CD4-positive, alpha-beta memory T cell (primary cell): ENCODE results near the gene EDN2. TPM values are rescaled to one million over a fixed set of nuclear protein-coding genes. Genes with fewer than 3 reads are reported as not detected.

Experiments
- CTCF ChIA-PET: fragments of 350-600 bp; sonication (Branson Sonifier 250); formaldehyde crosslinking; loops from one replicate; lab custom pipeline; 2021; ENCODE audit warnings: inconsistent platforms; ENCODE audit not compliant: partially characterized antibody; lab: Charles Lee
- POLR2A ChIA-PET: fragments of 350-600 bp; sonication (Branson Sonifier 250); formaldehyde crosslinking; loops from one replicate; lab custom pipeline; 2021; ENCODE audit not compliant: partially characterized antibody; lab: Charles Lee
- DNase-seq, 5 donors: peaks; one replicate each; pipeline versions ENCODE4 v3.0.0 to v3.0.0-alpha.2; 2020 to 2022; ENCODE audit warnings: mixed read lengths in 1 of 5
- H3K27ac ChIP-seq: one replicate; pipeline ENCODE4 v1.7.0; 2013; ENCODE audit warnings: low read depth, low read length
- H3K27me3 ChIP-seq: 2 replicates; pipeline ENCODE4 v1.7.0; 2013; ENCODE audit warnings: mild to moderate bottlenecking, low read length, moderate library complexity; ENCODE audit not compliant: insufficient read depth
- H3K36me3 ChIP-seq: 2 replicates; pipeline ENCODE4 v1.7.0; 2013; ENCODE audit warnings: mild to moderate bottlenecking, low read length, moderate library complexity; ENCODE audit not compliant: insufficient read depth
- H3K4me1 ChIP-seq: 2 replicates; pipeline ENCODE4 v1.7.0; 2013; ENCODE audit warnings: mild to moderate bottlenecking, low read length, moderate library complexity; ENCODE audit not compliant: insufficient read depth
- H3K4me3 ChIP-seq, 2 donors: one replicate each; pipeline ENCODE4 v1.7.0; 2013; ENCODE audit warnings: low read length in 2 of 2, mild to moderate bottlenecking in 1 of 2
- H3K9me3 ChIP-seq, 2 donors: one replicate each; pipeline ENCODE4 v1.7.0; 2013; ENCODE audit warnings: low read length in 2 of 2, control low read depth in 1 of 2; ENCODE audit not compliant: control insufficient read depth in 1 of 2
- H3K27ac Mint-ChIP-seq, 7 donors: one replicate each; pipeline ENCODE4 v1.8.0; 2020 to 2021; ENCODE audit warnings: mixed read lengths in 7 of 7, mild to moderate bottlenecking in 6 of 7, inconsistent platforms in 3 of 7, moderate library complexity in 3 of 7
- H3K27me3 Mint-ChIP-seq, 2 donors: one replicate each; pipeline ENCODE4 v1.8.0; 2020 to 2021; ENCODE audit warnings: mixed read lengths in 2 of 2
- H3K36me3 Mint-ChIP-seq, 2 donors: one replicate each; pipeline ENCODE4 v1.8.0; 2020 to 2021; ENCODE audit warnings: mixed read lengths in 2 of 2, inconsistent platforms in 1 of 2, mild to moderate bottlenecking in 1 of 2
- H3K4me1 Mint-ChIP-seq, 4 donors: one replicate each; pipeline ENCODE4 v1.8.0; 2020 to 2021; ENCODE audit warnings: mixed read lengths in 4 of 4, mild to moderate bottlenecking in 1 of 4
- H3K4me3 Mint-ChIP-seq, 8 donors: one replicate each; pipeline ENCODE4 v1.8.0; 2020 to 2021; ENCODE audit warnings: mixed read lengths in 8 of 8, mild to moderate bottlenecking in 7 of 8, moderate library complexity in 6 of 8, inconsistent platforms in 3 of 8
- H3K9me3 Mint-ChIP-seq, 8 donors: one replicate each; pipeline ENCODE4 v1.8.0; 2020 to 2021; ENCODE audit warnings: mixed read lengths in 8 of 8, mild to moderate bottlenecking in 5 of 8, inconsistent platforms in 3 of 8, moderate library complexity in 1 of 8
- intact Hi-C: fragments of 100-400 bp; cut with micrococcal nuclease; formaldehyde crosslinking; loops from one replicate; pipeline ENCODE4 v1.15.1; 2023
- polyA plus RNA-seq, 2 donors: library from polyadenylated mRNA; unstranded; fragments of 300-500 nt; fragmentation: Illumina TruSeq; gene quantifications; one replicate each; pipeline ENCODE4 v1.2.3, GENCODE V29; 2021
- total RNA-seq, 2 experiments: library from RNA; stranded (reverse); gene quantifications; one replicate each; pipeline ENCODE4 v1.2.3, GENCODE V29; 2021

EDN2 gene
- total and polyA plus RNA-seq, 4 experiments from 2014 or later, result not detected

- H3K9me3 Mint-ChIP-seq, result no peaks in the 10 kb centered on the region
- Histone ChIP-seq H3K36me3 (no peaks in the 10 kb centered on the region), H3K27ac (no peak overlapping the region), H3K9me3 (no peaks in the 10 kb centered on the region), H3K4me1 (no peaks in the 10 kb centered on the region), H3K27me3 (peaks cover 5% of the 10 kb centered on the region), H3K4me3 (no peak overlapping the region)
- intact Hi-C loops, result loop anchor here (5.0 kb wide), 1 partner anchor 111 kb away; no protein-coding TSS in a partner anchor
- no peak overlapping the region for H3K4me3 Mint-ChIP-seq
- CTCF ChIA-PET, result interaction anchor here (1.2 to 1.4 kb wide), 3 partner anchors 12 to 118 kb away, joined by 3 to 4 read pairs (median 3); no protein-coding TSS in a partner anchor
- peaks cover 16 to 34% of the 10 kb centered on the region in 2 donors for H3K27me3 Mint-ChIP-seq
- POLR2A ChIA-PET, result no interaction called here
- H3K36me3 Mint-ChIP-seq, result no peaks in the 10 kb centered on the region
- DNase-seq, result no peak
- no peaks in the 10 kb centered on the region for H3K4me1 Mint-ChIP-seq
- H3K27ac Mint-ChIP-seq, result no peak overlapping the region
Observed at GRCh38 chr1:41433501-41433900, 51.0 kb downstream of the EDN2 start.

DNA sequence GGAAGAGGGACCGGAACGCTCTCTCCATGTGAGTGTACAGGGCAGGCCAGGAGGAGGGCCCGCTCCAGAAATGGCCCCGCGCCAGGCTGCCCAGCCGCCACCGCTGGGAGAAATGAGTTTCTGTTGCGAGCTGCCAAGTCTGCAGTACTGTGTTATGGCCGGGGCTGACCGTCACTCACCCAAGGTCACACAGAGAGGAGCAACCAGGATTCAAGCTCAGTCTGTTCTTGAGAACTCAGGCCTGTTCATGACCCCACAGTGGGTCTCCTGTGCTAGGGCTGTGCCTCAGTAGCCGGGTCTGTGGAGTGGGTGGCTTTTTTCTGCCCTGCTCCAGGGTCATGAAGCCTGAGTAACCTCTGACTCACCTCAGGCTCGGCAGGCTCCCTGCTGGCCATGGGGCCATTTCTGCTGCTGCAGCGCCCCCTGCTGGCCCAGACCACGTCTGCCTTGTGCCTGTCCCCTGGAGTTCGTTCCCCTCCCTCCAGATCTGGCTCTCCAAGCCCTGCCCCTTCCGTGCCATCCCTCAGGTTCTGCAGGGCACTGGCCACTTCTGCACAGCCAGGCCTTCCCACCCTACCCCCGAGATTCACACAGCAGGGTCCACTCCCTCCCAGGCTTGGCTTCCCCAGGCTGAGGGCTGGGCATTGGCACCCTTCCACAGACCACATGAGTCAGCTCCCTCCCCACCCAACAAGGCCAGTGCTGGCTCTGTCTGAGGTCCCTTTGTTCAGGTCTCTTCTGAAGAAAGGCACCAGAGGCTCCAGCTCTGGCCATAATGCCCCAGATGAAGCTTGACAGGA, 51.8 kb downstream of the EDN2 start:
- Mint-ChIP-seq H3K36me3 (no peaks in the 10 kb centered on the region), H3K4me3 (no peak overlapping the region), H3K4me1 (no peaks in the 10 kb centered on the region), H3K9me3 (no peaks in the 10 kb centered on the region), H3K27me3 (peaks cover 16 to 34% of the 10 kb centered on the region in 2 donors), H3K27ac (no peak overlapping the region)
- DNase-seq, result peak in 4 of 5 donors; percentile 31 to 44 (median 40)
- Histone ChIP-seq H3K4me1 (no peaks in the 10 kb centered on the region), H3K27ac (no peak overlapping the region), H3K27me3 (peaks cover 5% of the 10 kb centered on the region), H3K9me3 (no peaks in the 10 kb centered on the region), H3K36me3 (no peaks in the 10 kb centered on the region), H3K4me3 (no peak overlapping the region)
- intact Hi-C loops, result loop anchor here (1.0 to 5.0 kb wide), 2 partner anchors 110 to 150 kb away; no protein-coding TSS in a partner anchor
- ChIA-PET POLR2A (no interaction called here), CTCF (interaction anchor here (0.8 to 1.2 kb wide), 5 partner anchors 11 to 166 kb away, joined by 3 to 5 read pairs (median 3); no protein-coding TSS in a partner anchor)

DNA sequence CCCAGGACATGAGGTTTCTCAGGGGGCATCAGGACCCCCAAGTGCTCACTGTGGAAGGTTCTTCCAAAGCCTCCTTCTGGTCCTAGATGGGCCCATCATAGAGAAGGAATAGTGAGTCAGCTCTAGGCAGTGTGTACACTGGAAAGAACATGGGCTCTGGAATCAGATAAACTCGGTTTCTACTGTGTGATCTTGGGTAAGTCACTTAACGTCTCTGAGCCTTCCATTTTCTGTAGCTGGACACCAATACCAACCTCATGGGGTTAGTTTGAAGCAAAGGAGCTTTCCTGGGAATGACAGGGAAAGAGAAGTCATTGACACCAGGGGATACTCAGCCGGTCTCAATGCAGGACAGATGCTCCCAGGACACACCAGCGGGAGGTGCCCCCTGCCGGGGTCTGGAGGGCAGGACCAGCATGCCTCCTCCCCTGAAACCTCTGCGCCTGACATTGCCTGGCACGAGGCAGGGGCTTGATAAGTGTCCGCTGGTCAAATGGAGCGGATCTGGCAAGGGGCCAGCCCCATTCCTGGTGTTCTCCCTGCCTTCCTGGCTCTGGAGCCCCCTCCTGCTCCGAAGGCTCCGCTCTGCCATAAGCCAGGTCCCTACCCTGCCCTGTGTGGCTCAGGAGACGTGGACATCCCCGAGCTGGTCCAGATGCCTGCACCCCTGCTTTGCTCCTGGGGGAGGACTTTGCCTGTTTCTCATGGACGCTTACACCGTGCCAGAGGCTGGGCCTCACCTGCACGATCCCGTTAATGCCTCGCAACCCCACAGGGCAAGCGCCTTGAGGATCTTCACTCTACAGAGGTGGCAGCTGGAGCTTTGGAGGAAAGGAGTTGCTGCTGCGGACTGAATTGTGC, 52.8 kb downstream of the EDN2 start:
- no peaks in the 10 kb centered on the region for H3K4me1 ChIP-seq
- no peak overlapping the region for H3K4me3 ChIP-seq
- H3K27me3 ChIP-seq, result peaks cover 5% of the 10 kb centered on the region
- no peaks in the 10 kb centered on the region for H3K9me3 ChIP-seq
- H3K4me1 Mint-ChIP-seq, result no peaks in the 10 kb centered on the region
- no peaks in the 10 kb centered on the region for H3K9me3 Mint-ChIP-seq
- ChIA-PET POLR2A (no interaction called here), CTCF (interaction anchor here (0.8 to 1.2 kb wide), 6 partner anchors 12 to 165 kb away, joined by 3 to 6 read pairs (median 4); no protein-coding TSS in a partner anchor)
- peaks cover 16 to 32% of the 10 kb centered on the region in 2 donors for H3K27me3 Mint-ChIP-seq
- H3K27ac Mint-ChIP-seq, result no peak overlapping the region
- H3K27ac ChIP-seq, result no peak overlapping the region
- intact Hi-C loops, result loop anchor here (1.0 to 5.0 kb wide), 2 partner anchors 109 to 149 kb away; no protein-coding TSS in a partner anchor
- H3K36me3 ChIP-seq, result no peaks in the 10 kb centered on the region
- DNase-seq, result no peak
- H3K4me3 Mint-ChIP-seq, result no peak overlapping the region
- H3K36me3 Mint-ChIP-seq, result no peaks in the 10 kb centered on the region

DNA sequence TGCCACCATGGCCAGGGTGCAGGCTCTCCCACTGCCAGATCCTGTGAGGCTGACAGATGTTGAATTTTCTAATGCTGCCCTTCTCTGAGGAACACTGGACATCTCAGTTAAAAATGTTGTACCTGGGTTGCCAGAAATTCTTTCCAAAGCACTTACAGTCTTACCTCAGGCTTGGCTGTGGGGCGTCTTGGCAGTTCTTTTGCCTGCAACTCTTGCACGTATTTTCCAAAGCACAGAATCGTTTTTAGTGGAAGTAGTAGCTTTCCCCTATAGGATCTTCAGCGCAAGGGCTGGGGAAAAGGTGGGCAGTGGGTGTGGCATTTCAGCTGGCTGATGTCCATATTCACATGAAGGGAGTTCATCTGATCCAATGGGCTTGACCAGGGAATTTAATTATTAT, 53.9 kb downstream of the EDN2 start:
- H3K4me1 Mint-ChIP-seq, result no peaks in the 10 kb centered on the region
- no peaks in the 10 kb centered on the region for H3K9me3 Mint-ChIP-seq
- H3K36me3 Mint-ChIP-seq, result no peaks in the 10 kb centered on the region
- H3K4me3 Mint-ChIP-seq, result no peak overlapping the region
- DNase-seq, result no peak
- Histone ChIP-seq H3K9me3 (no peaks in the 10 kb centered on the region), H3K27me3 (peaks cover 5% of the 10 kb centered on the region), H3K36me3 (no peaks in the 10 kb centered on the region), H3K4me3 (no peak overlapping the region), H3K27ac (no peak overlapping the region), H3K4me1 (no peaks in the 10 kb centered on the region)
- no peak overlapping the region for H3K27ac Mint-ChIP-seq
- intact Hi-C loops, result loop anchor here (5.0 kb wide), 1 partner anchor 108 kb away; no protein-coding TSS in a partner anchor
- POLR2A ChIA-PET, result no interaction called here
- CTCF ChIA-PET, result interaction anchor here (0.9 to 1.0 kb wide), 2 partner anchors 10 to 148 kb away, joined by 3 read pairs; no protein-coding TSS in a partner anchor
- H3K27me3 Mint-ChIP-seq, result peaks cover 13 to 30% of the 10 kb centered on the region in 2 donors

- intact Hi-C loops, result loop anchor here (5.0 kb wide), 1 partner anchor 108 kb away; no protein-coding TSS in a partner anchor
Observed at GRCh38 chr1:41430069-41430468, 54.4 kb downstream of the EDN2 start.

GRCh38 chr1:41429641-41430035, 54.8 kb downstream of the EDN2 start:
- no peak for DNase-seq
- no peaks in the 10 kb centered on the region for H3K4me1 Mint-ChIP-seq
- Histone ChIP-seq H3K36me3 (no peaks in the 10 kb centered on the region), H3K4me3 (no peak overlapping the region), H3K27ac (no peak overlapping the region), H3K4me1 (no peaks in the 10 kb centered on the region), H3K27me3 (peaks cover 5% of the 10 kb centered on the region), H3K9me3 (no peaks in the 10 kb centered on the region)
- H3K27ac Mint-ChIP-seq, result no peak overlapping the region
- no peaks in the 10 kb centered on the region for H3K9me3 Mint-ChIP-seq
- CTCF ChIA-PET, result interaction anchor here (0.9 to 1.0 kb wide), 2 partner anchors 9 to 147 kb away, joined by 3 read pairs; no protein-coding TSS in a partner anchor
- POLR2A ChIA-PET, result no interaction called here
- no peaks in the 10 kb centered on the region for H3K36me3 Mint-ChIP-seq
- no peak overlapping the region for H3K4me3 Mint-ChIP-seq
- H3K27me3 Mint-ChIP-seq, result peaks cover 5 to 24% of the 10 kb centered on the region in 2 donors
- intact Hi-C loops, result loop anchor here (5.0 kb wide), 1 partner anchor 107 kb away; no protein-coding TSS in a partner anchor

More at GRCh38 chr1:41430069-41430468, 54.4 kb downstream of the EDN2 start:
- ChIA-PET CTCF (interaction anchor here (0.9 to 1.0 kb wide), 2 partner anchors 10 to 148 kb away, joined by 3 read pairs; no protein-coding TSS in a partner anchor), POLR2A (no interaction called here)
- Histone ChIP-seq H3K27ac (no peak overlapping the region), H3K27me3 (peaks cover 5% of the 10 kb centered on the region), H3K36me3 (no peaks in the 10 kb centered on the region), H3K9me3 (no peaks in the 10 kb centered on the region), H3K4me1 (no peaks in the 10 kb centered on the region), H3K4me3 (no peak overlapping the region)
- Mint-ChIP-seq H3K4me3 (no peak overlapping the region), H3K27me3 (peaks cover 9 to 28% of the 10 kb centered on the region in 2 donors), H3K36me3 (no peaks in the 10 kb centered on the region), H3K9me3 (no peaks in the 10 kb centered on the region), H3K4me1 (no peaks in the 10 kb centered on the region), H3K27ac (no peak overlapping the region)
- no peak for DNase-seq
